Gastrocnemius medialis (tissue), 4 donors: ENCODE measurements around the gene OR6B1. TPM values are rescaled to one million over a fixed set of nuclear protein-coding genes. Genes with fewer than 3 reads are reported as not detected.

Source experiments
- ATAC-seq, 2 donors: fragments of 150-250 bp; one replicate each; pipeline ENCODE4 v1.9.1; 2016
- DNase-seq, 2 donors: peaks; one replicate each; pipeline ENCODE4 v3.0.0-alpha.2; 2019
- H3K27ac ChIP-seq, 4 donors: fragments of 200-600 bp; sonication (generic); 1 replicate in 1 of 4; 2 replicates in 3 of 4; pipeline ENCODE4 v1.5.1; 2016 to 2018; ENCODE audit warnings: mild to moderate bottlenecking in 2 of 4, moderate library complexity in 1 of 4
- H3K27me3 ChIP-seq, 3 donors: fragments of 200-600 bp; sonication (generic) in 2 of 3; 1 replicate in 1 of 3; 2 replicates in 2 of 3; pipeline versions ENCODE4 v1.5.1 to v1.6.0; 2016 to 2019; ENCODE audit warnings: mild to moderate bottlenecking in 1 of 3, moderate library complexity in 1 of 3
- H3K36me3 ChIP-seq, 2 donors: fragments of 200-600 bp; sonication (generic) in 1 of 2; one replicate each; pipeline ENCODE4 v1.5.1; 2017 to 2018
- H3K4me1 ChIP-seq, 2 donors: fragments of 200-600 bp; sonication (generic) in 1 of 2; one replicate each; pipeline ENCODE4 v1.5.1; 2016 to 2017; ENCODE audit warnings: mild to moderate bottlenecking in 2 of 2
- H3K4me3 ChIP-seq, 4 donors: fragments of 200-600 bp; sonication (generic) in 3 of 4; 1 replicate in 1 of 4; 2 replicates in 3 of 4; pipeline ENCODE4 v1.5.1; 2016 to 2019; ENCODE audit warnings: mild to moderate bottlenecking in 2 of 4
- H3K9me3 ChIP-seq, 3 donors: fragments of 200-600 bp; sonication (generic) in 2 of 3; 1 replicate in 1 of 3; 2 replicates in 2 of 3; pipeline ENCODE4 v1.5.1; 2016 to 2019
- CTCF ChIP-seq, 5 experiments: fragments of 450-650 bp in 3 of 5; fragments of 200-600 bp in 2 of 5; sonication (generic) in 2 of 5; IDR thresholded peaks in 4 of 5; conservative IDR thresholded peaks in 1 of 5; 1 replicate in 4 of 5; 2 replicates in 1 of 5; pipeline ENCODE4 v1.5.1; 2016 to 2019; ENCODE audit warnings: antibody characterized with exemption in 5 of 5, mild to moderate bottlenecking in 3 of 5, moderate library complexity in 3 of 5
- POLR2A ChIP-seq, 2 donors: fragments of 450-650 bp; IDR thresholded peaks; one replicate each; pipeline ENCODE4 v1.6.1; 2017; ENCODE audit warnings: antibody characterized with exemption in 2 of 2, mild to moderate bottlenecking in 2 of 2, moderate library complexity in 2 of 2
- in situ Hi-C, 4 donors: fragments of 200-750 bp; cut with MboI; loops; one replicate each; pipeline versions ENCODE4 v1.15.0 to v1.8.0; 2017; ENCODE audit warnings: low sequenced_read_pairs in 4 of 4
- intact Hi-C: fragments of 100-400 bp; cut with DNase I; formaldehyde crosslinking; loops from one replicate; pipeline ENCODE4 v1.15.1; 2023; ENCODE audit warnings: low total_unique reads
- total RNA-seq, 4 donors: library from RNA; depleted of rRNA; stranded (reverse); fragments of >200 nt; gene quantifications; one replicate each; pipeline versions ENCODE4 v1.1.0 to v1.2.3, GENCODE V29; 2016

Gene OR6B1
- total RNA-seq, 4 donors from 2014 or later: not detected

- H3K4me1 ChIP-seq: no peaks in the 10 kb centered on the region
- TF ChIP-seq POLR2A (IDR thresholded peaks at IDR 0.05): no peak
- TF ChIP-seq CTCF (IDR thresholded peaks at IDR 0.05 in 4 of 5, conservative IDR thresholded peaks at IDR 0.05 in 1 of 5): no peak
- in situ Hi-C loops (no loop called here), intact Hi-C loops (no loop called here)
- no peaks in the 10 kb centered on the region for H3K36me3 ChIP-seq
- no peak overlapping the region for H3K27ac ChIP-seq
- no peaks in the 10 kb centered on the region for H3K9me3 ChIP-seq
- ATAC-seq: no peak
- no peak for DNase-seq
- H3K27me3 ChIP-seq: no peaks in the 10 kb centered on the region
- no peak overlapping the region for H3K4me3 ChIP-seq
Measured at GRCh38 chr7:144026203-144026883, 26.2 kb downstream of the OR6B1 start.

- in situ Hi-C loops (no loop called here), intact Hi-C loops (no loop called here)
- TF ChIP-seq POLR2A (IDR thresholded peaks at IDR 0.05): no peak
- peak in 4 of 5 experiments; percentile 27 to 43 (median 35) for TF ChIP-seq CTCF (IDR thresholded peaks at IDR 0.05 in 4 of 5, conservative IDR thresholded peaks at IDR 0.05 in 1 of 5)
- H3K4me1 ChIP-seq: no peaks in the 10 kb centered on the region
- no peak overlapping the region for H3K27ac ChIP-seq
- H3K4me3 ChIP-seq: no peak overlapping the region
- H3K27me3 ChIP-seq: no peaks in the 10 kb centered on the region
- DNase-seq (no peak), ATAC-seq (no peak)
- no peaks in the 10 kb centered on the region for H3K9me3 ChIP-seq
- no peaks in the 10 kb centered on the region for H3K36me3 ChIP-seq
Measured at GRCh38 chr7:144027070-144027469, 26.9 kb downstream of the OR6B1 start.

GRCh38 chr7:144027974-144028373 lies 27.9 kb downstream of the OR6B1 start:
- no peaks in the 10 kb centered on the region for H3K36me3 ChIP-seq
- no peak overlapping the region for H3K4me3 ChIP-seq
- intact Hi-C loops: no loop called here
- DNase-seq: no peak
- H3K27me3 ChIP-seq: no peaks in the 10 kb centered on the region
- in situ Hi-C loops: no loop called here
- H3K4me1 ChIP-seq: no peaks in the 10 kb centered on the region
- H3K27ac ChIP-seq: no peak overlapping the region
- no peak for ATAC-seq
- TF ChIP-seq CTCF (IDR thresholded peaks at IDR 0.05 in 4 of 5, conservative IDR thresholded peaks at IDR 0.05 in 1 of 5) (no peak), POLR2A (IDR thresholded peaks at IDR 0.05) (no peak)
- H3K9me3 ChIP-seq: no peaks in the 10 kb centered on the region

- intact Hi-C loops (no loop called here), in situ Hi-C loops (no loop called here)
- no peaks in the 10 kb centered on the region for H3K27me3 ChIP-seq
- no peaks in the 10 kb centered on the region for H3K36me3 ChIP-seq
- H3K4me1 ChIP-seq: no peaks in the 10 kb centered on the region
- no peak overlapping the region for H3K27ac ChIP-seq
- no peak for ATAC-seq
- H3K4me3 ChIP-seq: no peak overlapping the region
- no peak for DNase-seq
- no peak for TF ChIP-seq CTCF (IDR thresholded peaks at IDR 0.05 in 4 of 5, conservative IDR thresholded peaks at IDR 0.05 in 1 of 5)
- no peak for TF ChIP-seq POLR2A (IDR thresholded peaks at IDR 0.05)
- H3K9me3 ChIP-seq: no peaks in the 10 kb centered on the region
Measured at GRCh38 chr7:144028547-144028946, 28.4 kb downstream of the OR6B1 start.

GRCh38 chr7:144032516-144032915 lies 32.4 kb downstream of the OR6B1 start:
- TF ChIP-seq POLR2A (IDR thresholded peaks at IDR 0.05) (no peak), CTCF (IDR thresholded peaks at IDR 0.05 in 4 of 5, conservative IDR thresholded peaks at IDR 0.05 in 1 of 5) (no peak)
- Histone ChIP-seq H3K9me3 (no peaks in the 10 kb centered on the region), H3K36me3 (no peaks in the 10 kb centered on the region), H3K4me1 (no peaks in the 10 kb centered on the region), H3K27ac (no peak overlapping the region), H3K4me3 (no peak overlapping the region), H3K27me3 (no peaks in the 10 kb centered on the region)
- ATAC-seq: no peak
- in situ Hi-C loops (no loop called here), intact Hi-C loops (no loop called here)
- DNase-seq: no peak
